Activated naive CD4-positive, alpha-beta T cell treated with anti-CD3 and anti-CD28 coated beads, Interleukin-2, amount 10 ng/mL, durations not matched to agents 7 days and 5 days (primary cell): ENCODE measurements around the gene COL25A1.

Experiments
- CTCF ChIA-PET: fragments of 350-600 bp; sonication (Branson Sonifier 250); formaldehyde crosslinking; loops from one replicate; lab custom pipeline; 2021; ENCODE audit warnings: antibody characterized with exemption; lab: Charles Lee
- DNase-seq: peaks from one replicate; pipeline ENCODE4 v3.0.0-alpha.2; 2020
- H3K27ac Mint-ChIP-seq: one replicate; pipeline ENCODE4 v1.8.0; 2021; ENCODE audit warnings: mild to moderate bottlenecking, moderate library complexity, mixed read lengths
- H3K27me3 Mint-ChIP-seq: one replicate; pipeline ENCODE4 v1.8.0; 2021; ENCODE audit warnings: mild to moderate bottlenecking, mixed read lengths
- H3K36me3 Mint-ChIP-seq: one replicate; pipeline ENCODE4 v1.8.0; 2021; ENCODE audit warnings: mixed read lengths
- H3K4me1 Mint-ChIP-seq: one replicate; pipeline ENCODE4 v1.8.0; 2021; ENCODE audit warnings: mixed read lengths
- H3K4me3 Mint-ChIP-seq: one replicate; pipeline ENCODE4 v1.8.0; 2021; ENCODE audit warnings: mild to moderate bottlenecking, moderate library complexity, mixed read lengths
- H3K9me3 Mint-ChIP-seq: one replicate; pipeline ENCODE4 v1.8.0; 2021; ENCODE audit warnings: mixed read lengths

Gene COL25A1

GRCh38 chr4:108852691-108853090, 449.8 kb downstream of the COL25A1 start:
- no peak overlapping the region for H3K4me3 Mint-ChIP-seq
- peaks cover 56% of the 10 kb centered on the region for H3K4me1 Mint-ChIP-seq
- peaks cover 8% of the 10 kb centered on the region for H3K9me3 Mint-ChIP-seq
- H3K27me3 Mint-ChIP-seq = no peaks in the 10 kb centered on the region
- H3K36me3 Mint-ChIP-seq = peaks cover 16% of the 10 kb centered on the region
- H3K27ac Mint-ChIP-seq = no peak overlapping the region
- CTCF ChIA-PET = no interaction called here
- DNase-seq = no peak

GRCh38 chr4:108851366-108851765, 451.1 kb downstream of the COL25A1 start:
- H3K4me3 Mint-ChIP-seq = no peak overlapping the region
- peaks cover 56% of the 10 kb centered on the region for H3K4me1 Mint-ChIP-seq
- CTCF ChIA-PET = no interaction called here
- peaks cover 16% of the 10 kb centered on the region for H3K36me3 Mint-ChIP-seq
- no peak overlapping the region for H3K27ac Mint-ChIP-seq
- H3K9me3 Mint-ChIP-seq = peaks cover 8% of the 10 kb centered on the region
- H3K27me3 Mint-ChIP-seq = no peaks in the 10 kb centered on the region
- no peak for DNase-seq

GRCh38 chr4:108850219-108850649, 452.2 kb downstream of the COL25A1 start:
- no peak overlapping the region for H3K4me3 Mint-ChIP-seq

GRCh38 chr4:108849611-108850168, 452.8 kb downstream of the COL25A1 start:
- Mint-ChIP-seq H3K9me3 (peaks cover 8% of the 10 kb centered on the region), H3K4me1 (peaks cover 53% of the 10 kb centered on the region), H3K27ac (peak overlapping the region; percentile 90), H3K27me3 (peaks cover 3% of the 10 kb centered on the region), H3K36me3 (peaks cover 16% of the 10 kb centered on the region), H3K4me3 (no peak overlapping the region)
- peak; percentile 75 for DNase-seq
- CTCF ChIA-PET = interaction anchor here (0.7 kb wide), 1 partner anchor 14 kb away, joined by 3 read pairs; no protein-coding TSS in a partner anchor

More at GRCh38 chr4:108850219-108850649, 452.2 kb downstream of the COL25A1 start:
- H3K27ac Mint-ChIP-seq = peak overlapping the region; percentile 90
- DNase-seq = no peak
- peaks cover 56% of the 10 kb centered on the region for H3K4me1 Mint-ChIP-seq
- CTCF ChIA-PET = no interaction called here
- peaks cover 16% of the 10 kb centered on the region for H3K36me3 Mint-ChIP-seq
- peaks cover 8% of the 10 kb centered on the region for H3K9me3 Mint-ChIP-seq
- H3K27me3 Mint-ChIP-seq = no peaks in the 10 kb centered on the region

- CTCF ChIA-PET = no interaction called here
- Mint-ChIP-seq H3K27ac (no peak overlapping the region), H3K4me3 (no peak overlapping the region), H3K4me1 (peaks cover 27% of the 10 kb centered on the region), H3K9me3 (peaks cover 2% of the 10 kb centered on the region), H3K36me3 (peaks cover 10% of the 10 kb centered on the region), H3K27me3 (peaks cover 11% of the 10 kb centered on the region)
- DNase-seq = no peak
Measured at GRCh38 chr4:108846568-108846967, 455.9 kb downstream of the COL25A1 start.

GRCh38 chr4:108840426-108840975, 462.0 kb downstream of the COL25A1 start:
- H3K27me3 Mint-ChIP-seq = peaks cover 11% of the 10 kb centered on the region
- DNase-seq = peak; percentile 38
- H3K9me3 Mint-ChIP-seq = no peaks in the 10 kb centered on the region
- peaks cover 3% of the 10 kb centered on the region for H3K36me3 Mint-ChIP-seq
- H3K4me3 Mint-ChIP-seq = no peak overlapping the region
- CTCF ChIA-PET = interaction anchor here (1.1 kb wide), 1 partner anchor 459 kb away, joined by 4 read pairs; no protein-coding TSS in a partner anchor
- peak overlapping the region; percentile 15 for H3K27ac Mint-ChIP-seq
- H3K4me1 Mint-ChIP-seq = peaks cover 32% of the 10 kb centered on the region

GRCh38 chr4:108839333-108839732, 463.1 kb downstream of the COL25A1 start:
- Mint-ChIP-seq H3K36me3 (peaks cover 3% of the 10 kb centered on the region), H3K27ac (no peak overlapping the region), H3K27me3 (peaks cover 8% of the 10 kb centered on the region), H3K4me3 (no peak overlapping the region), H3K4me1 (peaks cover 34% of the 10 kb centered on the region), H3K9me3 (no peaks in the 10 kb centered on the region)
- no peak for DNase-seq
- CTCF ChIA-PET = no interaction called here

- Mint-ChIP-seq H3K4me3 (no peak overlapping the region), H3K27me3 (peaks cover 15% of the 10 kb centered on the region), H3K27ac (no peak overlapping the region), H3K9me3 (no peaks in the 10 kb centered on the region), H3K4me1 (peaks cover 37% of the 10 kb centered on the region), H3K36me3 (peaks cover 3% of the 10 kb centered on the region)
- CTCF ChIA-PET = interaction anchor here (1.0 kb wide), 1 partner anchor 455 kb away, joined by 3 read pairs; no protein-coding TSS in a partner anchor
- DNase-seq = no peak
Measured at GRCh38 chr4:108838451-108838850, 464.0 kb downstream of the COL25A1 start.

- peaks cover 3% of the 10 kb centered on the region for H3K36me3 Mint-ChIP-seq
- H3K9me3 Mint-ChIP-seq = no peaks in the 10 kb centered on the region
- DNase-seq = no peak
- no peak overlapping the region for H3K4me3 Mint-ChIP-seq
- CTCF ChIA-PET = interaction anchor here (0.8 to 1.5 kb wide), 3 partner anchors 42 to 464 kb away, joined by 3 to 16 read pairs (median 5); no protein-coding TSS in a partner anchor
- H3K4me1 Mint-ChIP-seq = peaks cover 28% of the 10 kb centered on the region
- H3K27me3 Mint-ChIP-seq = peaks cover 13% of the 10 kb centered on the region
- H3K27ac Mint-ChIP-seq = no peak overlapping the region
Measured at GRCh38 chr4:108834835-108835384, 467.5 kb downstream of the COL25A1 start.

GRCh38 chr4:108834166-108834834, 468.2 kb downstream of the COL25A1 start:
- H3K36me3 Mint-ChIP-seq = peaks cover 3% of the 10 kb centered on the region
- peaks cover 13% of the 10 kb centered on the region for H3K27me3 Mint-ChIP-seq
- CTCF ChIA-PET = interaction anchor here (0.8 to 2.1 kb wide), 7 partner anchors 41 to 577 kb away, joined by 3 to 16 read pairs (median 5); no protein-coding TSS in a partner anchor
- no peak overlapping the region for H3K27ac Mint-ChIP-seq
- H3K9me3 Mint-ChIP-seq = no peaks in the 10 kb centered on the region
- peaks cover 22% of the 10 kb centered on the region for H3K4me1 Mint-ChIP-seq
- DNase-seq = no peak
- H3K4me3 Mint-ChIP-seq = no peak overlapping the region

- DNase-seq = no peak
- peaks cover 17% of the 10 kb centered on the region for H3K27me3 Mint-ChIP-seq
- H3K36me3 Mint-ChIP-seq = no peaks in the 10 kb centered on the region
- no peak overlapping the region for H3K4me3 Mint-ChIP-seq
- no peaks in the 10 kb centered on the region for H3K9me3 Mint-ChIP-seq
- peaks cover 14% of the 10 kb centered on the region for H3K4me1 Mint-ChIP-seq
- CTCF ChIA-PET = interaction anchor here (0.6 to 2.1 kb wide), 5 partner anchors 457 to 595 kb away, joined by 3 to 11 read pairs (median 3); no protein-coding TSS in a partner anchor
- no peak overlapping the region for H3K27ac Mint-ChIP-seq
Measured at GRCh38 chr4:108833046-108833445, 469.4 kb downstream of the COL25A1 start.

- H3K4me3 Mint-ChIP-seq = no peak overlapping the region
- H3K4me1 Mint-ChIP-seq = peaks cover 9% of the 10 kb centered on the region
- H3K27me3 Mint-ChIP-seq = peaks cover 17% of the 10 kb centered on the region
- no peaks in the 10 kb centered on the region for H3K36me3 Mint-ChIP-seq
- DNase-seq = no peak
- CTCF ChIA-PET = interaction anchor here (0.9 to 2.1 kb wide), 3 partner anchors 24 to 813 kb away, joined by 3 to 11 read pairs (median 5); no protein-coding TSS in a partner anchor
- H3K9me3 Mint-ChIP-seq = no peaks in the 10 kb centered on the region
- H3K27ac Mint-ChIP-seq = no peak overlapping the region
Measured at GRCh38 chr4:108831886-108832285, 470.6 kb downstream of the COL25A1 start.

GRCh38 chr4:108831291-108831690, 471.2 kb downstream of the COL25A1 start:
- Mint-ChIP-seq H3K4me1 (peaks cover 9% of the 10 kb centered on the region), H3K9me3 (no peaks in the 10 kb centered on the region), H3K4me3 (no peak overlapping the region), H3K27ac (no peak overlapping the region), H3K27me3 (peaks cover 17% of the 10 kb centered on the region), H3K36me3 (no peaks in the 10 kb centered on the region)
- DNase-seq = no peak
- CTCF ChIA-PET = interaction anchor here (0.9 kb wide), 2 partner anchors 24 to 812 kb away, joined by 3 to 5 read pairs; no protein-coding TSS in a partner anchor
